ENCODE measurements around the gene NAT10.

GRCh38 chr11:34190192-34191139, 85.0 kb downstream of the NAT10 start:
- TF ChIP-seq CTCF (IDR thresholded peaks at IDR 0.05) (no peak), CBFB (CRISPR knock-in tag; IDR thresholded peaks at IDR 0.05; ENCODE audit: low read depth) (no peak), CREB1 (CRISPR knock-in tag; IDR thresholded peaks at IDR 0.05) (no peak), ZNF121 (CRISPR knock-in tag; IDR thresholded peaks at IDR 0.05) (no peak), FOXJ3 (CRISPR knock-in tag; IDR thresholded peaks at IDR 0.05; ENCODE audit: borderline replicate concordance) (no peak), ZBTB43 (CRISPR knock-in tag; IDR thresholded peaks at IDR 0.05) (no peak), IRF2 (CRISPR knock-in tag; IDR thresholded peaks at IDR 0.05; ENCODE audit: borderline replicate concordance, low read depth) (no peak)

All from WTC11 (cell line).